Measurements from ENCODE around the gene GRAP. TPM values are rescaled to one million over a fixed set of nuclear protein-coding genes. Genes with fewer than 3 reads are reported as not detected.

The GRAP gene
- total RNA-seq, 1 experiment from 2014 or later, result not detected

- Histone ChIP-seq H3K27me3 (ENCODE audit: low read length) (no peaks in the 10 kb centered on the region), H3K4me3 (ENCODE audit: low read length) (no peak overlapping the region), H3K4me1 (ENCODE audit: insufficient read depth, low read length) (peaks cover 6% of the 10 kb centered on the region), H3K27ac (ENCODE audit: low read length) (no peak overlapping the region), H3K9me2 (replicated peaks; ENCODE audit: low read length) (no peaks in the 10 kb centered on the region), H2AFZ (ENCODE audit: low read length) (no peak overlapping the region), H4K20me1 (ENCODE audit: low read length) (no peaks in the 10 kb centered on the region), H3K4me2 (ENCODE audit: low read length) (no peak overlapping the region), H3K79me2 (ENCODE audit: low read length) (no peaks in the 10 kb centered on the region), H3K9me3 (ENCODE audit: low read length) (no peaks in the 10 kb centered on the region), H3K36me3 (ENCODE audit: low read depth, low read length) (no peaks in the 10 kb centered on the region), H3F3A (ENCODE audit: low read length, unreplicated experiment) (no peaks in the 10 kb centered on the region), H3K9ac (ENCODE audit: low read length) (no peak overlapping the region)
- ChIA-PET POLR2A (ENCODE audit: unreplicated experiment) (no interaction called here), CTCF (no interaction called here)
- TF ChIP-seq, protein P1, sequence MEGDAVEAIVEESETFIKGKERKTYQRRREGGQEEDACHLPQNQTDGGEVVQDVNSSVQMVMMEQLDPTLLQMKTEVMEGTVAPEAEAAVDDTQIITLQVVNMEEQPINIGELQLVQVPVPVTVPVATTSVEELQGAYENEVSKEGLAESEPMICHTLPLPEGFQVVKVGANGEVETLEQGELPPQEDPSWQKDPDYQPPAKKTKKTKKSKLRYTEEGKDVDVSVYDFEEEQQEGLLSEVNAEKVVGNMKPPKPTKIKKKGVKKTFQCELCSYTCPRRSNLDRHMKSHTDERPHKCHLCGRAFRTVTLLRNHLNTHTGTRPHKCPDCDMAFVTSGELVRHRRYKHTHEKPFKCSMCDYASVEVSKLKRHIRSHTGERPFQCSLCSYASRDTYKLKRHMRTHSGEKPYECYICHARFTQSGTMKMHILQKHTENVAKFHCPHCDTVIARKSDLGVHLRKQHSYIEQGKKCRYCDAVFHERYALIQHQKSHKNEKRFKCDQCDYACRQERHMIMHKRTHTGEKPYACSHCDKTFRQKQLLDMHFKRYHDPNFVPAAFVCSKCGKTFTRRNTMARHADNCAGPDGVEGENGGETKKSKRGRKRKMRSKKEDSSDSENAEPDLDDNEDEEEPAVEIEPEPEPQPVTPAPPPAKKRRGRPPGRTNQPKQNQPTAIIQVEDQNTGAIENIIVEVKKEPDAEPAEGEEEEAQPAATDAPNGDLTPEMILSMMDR (conservative IDR thresholded peaks at IDR 0.05; ENCODE audit: low read depth, low read length), result no peak
- intact Hi-C loops (cut with micrococcal nuclease), result no loop called here
- no TSS peak for BruUV-seq (replicated peaks)
- ATAC-seq (no peak), DNase-seq (no peak)
These were observed 40.8 kb downstream of the GRAP start for GRCh38 chr17:19005789-19006430.

DNA sequence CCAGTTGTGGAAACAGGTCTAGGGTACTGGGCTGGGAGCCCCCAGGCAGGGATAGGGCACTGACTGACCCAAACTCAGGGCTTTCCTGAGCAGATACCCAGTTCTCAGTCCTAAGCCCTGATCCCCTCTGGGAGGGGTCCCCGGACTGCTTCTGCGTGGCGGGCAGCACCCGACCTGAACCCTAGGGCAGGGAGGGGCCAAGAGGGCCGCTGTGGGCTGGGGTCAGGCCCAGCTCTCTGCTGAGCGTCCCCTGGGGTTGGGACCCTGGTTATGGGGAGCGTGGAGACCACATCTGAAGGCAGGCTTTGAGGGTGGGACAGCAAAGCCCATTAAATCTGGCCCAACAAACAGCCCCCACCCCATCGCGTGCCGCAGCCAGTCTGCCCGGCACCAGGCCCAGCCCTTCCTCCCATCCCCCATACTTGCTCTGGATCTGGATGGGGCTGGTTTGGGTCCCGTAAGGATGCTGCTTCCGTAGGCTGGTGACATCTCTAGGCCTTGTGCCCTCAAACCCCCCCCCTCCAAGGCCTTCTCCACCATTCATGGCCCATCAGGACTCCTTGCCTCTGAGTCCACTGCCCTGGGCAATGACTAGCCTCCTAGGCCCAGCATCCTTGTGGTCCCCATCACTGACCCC lies 41.5 kb downstream of the GRAP start:
- peaks cover 5% of the 10 kb centered on the region; the same call in 1 of the 2 replicates for H3K4me1 ChIP-seq (ENCODE audit: insufficient read depth, low read length)
- no TSS peak for BruUV-seq (replicated peaks)
- no peaks in the 10 kb centered on the region for H3K27me3 ChIP-seq (ENCODE audit: low read length)
- H3K36me3 ChIP-seq (ENCODE audit: low read depth, low read length), result no peaks in the 10 kb centered on the region
- no peaks in the 10 kb centered on the region for H3K79me2 ChIP-seq (ENCODE audit: low read length)
- ChIA-PET CTCF (no interaction called here), POLR2A (ENCODE audit: unreplicated experiment) (no interaction called here)
- no peak overlapping the region for H3K27ac ChIP-seq (ENCODE audit: low read length)
- no peak overlapping the region for H3K9ac ChIP-seq (ENCODE audit: low read length)
- ATAC-seq, result no peak
- DNase-seq, result no peak
- H2AFZ ChIP-seq (ENCODE audit: low read length), result no peak overlapping the region
- no peak overlapping the region for H3K4me2 ChIP-seq (ENCODE audit: low read length)
- TF ChIP-seq EZH2phosphoT487 (IDR thresholded peaks at IDR 0.05; ENCODE audit: borderline replicate concordance, low read length), result no peak
- TF ChIP-seq, protein P1 (conservative IDR thresholded peaks at IDR 0.05; ENCODE audit: low read depth, low read length), result no peak
- no peak for TF ChIP-seq EZH2 (IDR thresholded peaks at IDR 0.05; ENCODE audit: low read length, unreplicated experiment)
- no peaks in the 10 kb centered on the region for H3K9me2 ChIP-seq (replicated peaks; ENCODE audit: low read length)
- H4K20me1 ChIP-seq (ENCODE audit: low read length), result no peaks in the 10 kb centered on the region
- intact Hi-C loops (cut with micrococcal nuclease), result no loop called here
- no peaks in the 10 kb centered on the region for H3K9me3 ChIP-seq (ENCODE audit: low read length)
- no peak overlapping the region for H3K4me3 ChIP-seq (ENCODE audit: low read length)
- no peaks in the 10 kb centered on the region for H3F3A ChIP-seq (ENCODE audit: low read length, unreplicated experiment)

DNA sequence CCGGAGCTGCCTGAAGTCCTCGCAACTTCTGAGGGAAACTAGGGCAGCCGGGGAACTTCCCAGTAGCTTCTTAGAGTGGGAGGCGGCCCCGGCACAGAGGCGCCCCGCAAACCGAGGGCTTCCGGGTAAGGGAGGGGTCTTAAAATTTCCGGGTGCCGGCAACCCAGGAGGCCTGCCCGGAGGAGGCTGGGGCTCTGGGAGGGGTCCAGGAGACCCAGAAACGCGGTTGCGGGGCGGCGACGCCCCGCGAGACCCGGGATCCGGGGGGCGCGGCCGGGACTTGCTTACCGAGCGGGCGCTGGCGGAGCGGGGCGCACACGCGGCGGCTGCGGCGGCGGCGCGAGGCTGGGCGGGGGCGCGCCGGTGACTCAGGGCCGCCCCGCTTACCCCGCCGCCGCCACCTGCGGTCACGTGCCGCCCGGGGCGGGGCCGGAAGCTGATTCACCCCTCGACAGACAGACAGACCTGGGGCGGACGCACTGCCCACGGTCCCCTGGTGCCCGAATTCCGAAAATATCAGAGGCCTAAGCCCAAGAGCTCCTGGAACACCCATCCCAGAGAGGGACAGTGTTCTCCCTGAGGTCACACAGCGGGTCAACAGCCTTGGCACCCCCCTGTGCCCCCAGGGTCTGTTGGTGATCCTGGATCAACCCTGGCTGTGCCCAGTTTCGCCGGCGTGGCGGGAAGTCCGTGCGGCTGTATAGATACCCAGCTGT lies 42.2 kb downstream of the GRAP start, which contains the start of gene FAM83G:
TSS of gene FAM83G (minus strand) at position 344 of the 716 bp plus-strand sequence. CDS start 723 bp downstream, outside the sequence.
- Histone ChIP-seq H3F3A (ENCODE audit: low read length, unreplicated experiment) (no peaks in the 10 kb centered on the region), H3K9ac (ENCODE audit: low read length) (no peak within 1 kb of the TSS), H3K4me1 (ENCODE audit: insufficient read depth, low read length) (peaks cover 5% of the 10 kb centered on the region; the same call in 1 of the 2 replicates), H3K4me3 (ENCODE audit: low read length) (no peak within 1 kb of the TSS), H3K9me2 (replicated peaks; ENCODE audit: low read length) (no peaks in the 10 kb centered on the region), H2AFZ (ENCODE audit: low read length) (no peak within 1 kb of the TSS), H3K27ac (ENCODE audit: low read length) (no peak within 1 kb of the TSS), H3K79me2 (ENCODE audit: low read length) (no peaks in the 10 kb centered on the region), H3K4me2 (ENCODE audit: low read length) (no peak within 1 kb of the TSS), H3K27me3 (ENCODE audit: low read length) (no peaks in the 10 kb centered on the region), H3K9me3 (ENCODE audit: low read length) (no peaks in the 10 kb centered on the region), H3K36me3 (ENCODE audit: low read depth, low read length) (no peaks in the 10 kb centered on the region), H4K20me1 (ENCODE audit: low read length) (no peaks in the 10 kb centered on the region)
- TF ChIP-seq, protein P1 (conservative IDR thresholded peaks at IDR 0.05; ENCODE audit: low read depth, low read length), result no peak
- no peak for TF ChIP-seq EZH2phosphoT487 (IDR thresholded peaks at IDR 0.05; ENCODE audit: borderline replicate concordance, low read length)
- TF ChIP-seq EZH2 (IDR thresholded peaks at IDR 0.05; ENCODE audit: low read length, unreplicated experiment), result no peak
- ATAC-seq (no peak), DNase-seq (no peak)
- ChIA-PET CTCF (no interaction called here), POLR2A (ENCODE audit: unreplicated experiment) (no interaction called here)
- no TSS peak for BruUV-seq (replicated peaks)
- intact Hi-C loops (cut with micrococcal nuclease), result no loop called here
